Bone marrow (tissue), 2 donors: Measurements from ENCODE around the gene RBMXL2.
A peak's percentile ranks its signal among the peaks of the same experiment; 100 is the strongest.

Experiments
- DNase-seq, 2 donors: peaks; one replicate each; lab custom pipeline; 2025; lab: John Stamatoyannopoulos, UW

RBMXL2 gene

DNA sequence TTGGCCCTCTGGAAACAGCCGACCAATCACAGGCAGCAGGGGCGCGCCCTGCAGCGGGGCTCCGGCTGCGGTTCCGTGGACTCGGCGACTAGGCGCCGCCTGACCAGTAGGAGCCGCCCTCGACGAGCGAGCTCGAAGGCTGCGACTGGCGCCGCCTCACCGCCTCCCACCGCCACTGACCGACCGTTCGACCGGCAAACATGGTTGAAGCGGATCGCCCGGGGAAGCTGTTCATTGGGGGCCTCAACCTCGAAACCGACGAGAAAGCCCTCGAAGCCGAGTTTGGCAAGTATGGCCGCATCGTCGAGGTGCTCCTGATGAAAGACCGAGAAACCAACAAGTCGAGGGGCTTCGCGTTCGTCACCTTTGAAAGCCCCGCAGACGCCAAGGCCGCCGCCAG lies at the start of gene RBMXL2:
Gene RBMXL2, plus strand, starts transcription at position 78 of the 400 bp plus-strand sequence. Its CDS starts 123 bp downstream, at position 201.
- DNase-seq: no peak

- no peak for DNase-seq
Observed at GRCh38 chr11:7046474-7047175, 42.2 kb upstream of the RBMXL2 start.

GRCh38 chr11:7050191-7050590 lies 38.6 kb upstream of the RBMXL2 start:
- no peak for DNase-seq

DNA sequence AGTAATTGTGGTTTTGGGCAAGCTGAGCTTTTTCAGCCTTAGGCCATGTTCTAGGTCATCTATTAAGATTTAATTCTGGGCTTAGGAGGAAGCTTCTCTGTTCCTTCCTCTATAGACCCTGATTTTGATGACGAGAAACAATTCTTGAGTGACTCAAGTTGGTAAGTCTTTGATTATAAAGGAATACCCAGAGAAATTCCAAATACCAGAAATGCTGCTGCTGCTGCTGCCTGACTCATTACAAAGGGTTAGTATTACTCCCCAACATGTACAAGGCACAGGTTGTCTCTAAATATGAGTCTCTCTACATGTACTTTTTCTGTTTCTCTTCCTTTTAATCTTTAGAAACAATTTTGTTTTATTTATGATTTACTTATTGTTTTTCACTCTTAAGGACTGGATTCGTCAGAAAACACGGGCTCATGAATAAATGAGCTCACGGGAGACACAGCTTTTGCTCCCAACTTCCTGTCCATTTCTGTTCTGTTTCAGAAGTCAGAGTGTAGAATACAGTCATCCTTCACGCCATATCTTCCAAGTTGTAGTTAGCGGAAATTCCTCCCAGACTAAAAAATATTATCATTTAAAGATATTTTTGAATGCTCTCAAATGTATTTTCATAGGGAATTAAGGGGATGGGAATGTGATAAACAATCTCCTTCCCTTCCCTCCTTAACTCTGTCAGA lies 31.8 kb upstream of the RBMXL2 start:
- no peak for DNase-seq

- DNase-seq: no peak
Observed at GRCh38 chr11:7057641-7058040, 31.2 kb upstream of the RBMXL2 start.

- DNase-seq: no peak
Observed at GRCh38 chr11:7060868-7061267, 27.9 kb upstream of the RBMXL2 start.

DNA sequence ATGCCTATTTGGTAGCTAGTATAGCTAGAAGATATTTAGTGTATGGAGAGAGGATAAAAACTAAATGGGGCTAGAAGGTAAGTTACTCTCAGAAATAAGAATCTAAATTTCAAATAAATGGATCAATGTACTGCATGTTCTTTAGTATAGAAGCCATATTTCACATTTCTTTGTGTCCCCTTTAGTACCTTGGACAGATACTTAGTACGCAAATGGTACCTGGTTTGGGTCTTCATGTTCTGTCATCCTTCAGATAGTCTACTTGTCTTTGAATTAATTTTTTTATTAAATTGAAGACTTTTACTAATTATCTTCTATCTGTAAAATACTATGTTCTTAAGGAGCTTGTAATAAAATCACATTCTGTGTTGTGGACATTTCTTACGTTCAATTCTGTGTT lies 26.3 kb upstream of the RBMXL2 start:
- DNase-seq: no peak

GRCh38 chr11:7072401-7073028 lies 16.3 kb upstream of the RBMXL2 start:
- no peak for DNase-seq

GRCh38 chr11:7077101-7077500 lies 11.7 kb upstream of the RBMXL2 start:
- no peak for DNase-seq

DNA sequence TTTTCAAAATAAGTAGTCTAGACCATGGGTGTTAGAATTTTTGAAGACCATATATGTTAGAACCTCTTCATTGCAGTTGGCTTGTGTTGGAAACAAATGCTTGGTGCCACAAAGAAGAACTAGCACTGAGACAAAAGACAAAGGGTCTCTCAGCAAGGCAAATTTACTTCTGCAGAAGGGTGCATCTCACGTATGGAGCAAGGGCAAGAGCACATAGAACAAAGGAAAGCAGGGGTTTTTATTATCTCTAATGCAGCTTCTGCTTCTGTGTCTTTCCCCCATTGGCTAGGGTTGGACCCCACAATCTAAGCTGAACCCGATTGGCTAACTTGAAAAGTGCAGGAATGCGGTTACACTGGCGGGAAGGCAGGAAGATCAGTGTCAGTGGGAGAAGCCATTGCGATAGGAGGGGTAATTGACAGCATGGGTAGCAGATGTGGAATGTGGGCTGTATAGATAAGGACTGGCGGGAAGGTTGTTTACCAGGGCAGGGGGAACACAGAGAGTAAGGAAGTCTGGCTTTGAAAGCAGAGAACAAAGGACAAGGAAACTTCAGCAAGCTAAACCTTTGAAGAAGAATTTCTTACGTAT lies 9.2 kb upstream of the RBMXL2 start:
- no peak for DNase-seq

- no peak for DNase-seq
Observed at GRCh38 chr11:7080900-7081299, 7.9 kb upstream of the RBMXL2 start.

- DNase-seq: no peak
Observed at GRCh38 chr11:7081441-7081840, 7.4 kb upstream of the RBMXL2 start.

DNA sequence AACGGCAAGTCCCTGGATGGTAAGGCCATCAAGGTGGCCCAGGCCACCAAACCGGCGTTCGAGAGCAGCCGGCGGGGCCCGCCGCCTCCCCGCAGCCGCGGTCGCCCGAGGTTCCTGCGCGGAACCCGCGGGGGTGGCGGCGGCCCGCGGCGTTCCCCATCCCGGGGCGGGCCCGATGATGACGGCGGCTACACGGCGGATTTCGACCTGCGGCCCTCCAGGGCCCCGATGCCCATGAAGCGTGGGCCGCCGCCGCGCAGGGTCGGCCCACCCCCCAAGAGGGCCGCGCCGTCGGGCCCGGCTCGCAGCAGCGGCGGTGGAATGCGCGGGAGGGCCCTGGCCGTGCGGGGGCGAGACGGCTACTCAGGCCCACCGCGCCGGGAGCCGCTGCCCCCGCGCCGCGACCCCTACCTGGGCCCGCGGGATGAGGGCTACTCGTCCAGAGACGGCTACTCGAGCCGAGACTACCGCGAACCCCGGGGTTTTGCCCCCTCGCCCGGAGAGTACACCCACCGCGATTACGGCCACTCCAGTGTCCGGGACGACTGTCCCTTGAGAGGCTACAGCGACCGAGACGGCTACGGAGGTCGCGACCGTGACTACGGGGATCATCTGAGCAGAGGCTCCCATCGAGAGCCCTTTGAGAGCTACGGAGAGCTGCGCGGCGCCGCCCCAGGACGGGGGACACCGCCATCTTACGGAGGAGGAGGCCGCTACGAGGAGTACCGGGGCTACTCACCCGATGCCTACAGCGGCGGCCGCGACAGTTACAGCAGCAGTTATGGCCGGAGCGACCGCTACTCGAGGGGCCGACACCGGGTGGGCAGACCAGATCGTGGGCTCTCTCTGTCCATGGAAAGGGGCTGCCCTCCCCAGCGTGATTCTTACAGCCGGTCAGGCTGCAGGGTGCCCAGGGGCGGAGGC lies 792 bp downstream of the RBMXL2 start:
- DNase-seq: no peak

GRCh38 chr11:7098235-7098832 lies 9.5 kb downstream of the RBMXL2 start:
- DNase-seq: peak in 1 of 2 donors; percentile 77

DNA sequence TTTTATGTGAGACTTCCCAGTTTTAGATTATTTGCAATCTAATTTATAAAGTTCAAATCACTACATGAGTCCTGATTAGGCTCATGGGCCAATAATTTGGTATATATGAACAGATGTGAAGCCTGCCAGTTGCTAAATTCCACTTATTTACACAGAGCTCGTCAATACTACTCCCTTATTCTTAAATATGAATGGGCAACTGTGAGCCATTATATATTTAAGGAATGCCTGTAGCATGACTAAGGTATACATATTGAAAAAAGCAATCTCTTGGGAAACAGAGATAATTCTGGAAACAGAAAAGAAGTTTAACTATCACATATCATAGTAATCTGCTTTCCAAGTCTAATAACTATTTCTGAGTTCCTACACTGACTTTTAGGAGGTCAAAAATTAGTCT lies 27.0 kb downstream of the RBMXL2 start:
- DNase-seq: no peak

- no peak for DNase-seq
Observed at GRCh38 chr11:7116370-7116769, 27.6 kb downstream of the RBMXL2 start.

GRCh38 chr11:7138051-7138450 lies 49.3 kb downstream of the RBMXL2 start:
- DNase-seq: no peak
